Stimulated activated CD8-positive, alpha-beta memory T cell treated with anti-CD3 and anti-CD28 coated beads, Interleukin-4, amount 100 ng/mL, for 4 hours (primary cell): Measurements from ENCODE around the gene KPNA2.

Experiments used
- DNase-seq, 2 donors: peaks; one replicate each; pipeline ENCODE4 v3.0.0-alpha.2; 2020; ENCODE audit warnings: low read depth in 2 of 2, low spot score in 1 of 2

KPNA2 gene

DNA sequence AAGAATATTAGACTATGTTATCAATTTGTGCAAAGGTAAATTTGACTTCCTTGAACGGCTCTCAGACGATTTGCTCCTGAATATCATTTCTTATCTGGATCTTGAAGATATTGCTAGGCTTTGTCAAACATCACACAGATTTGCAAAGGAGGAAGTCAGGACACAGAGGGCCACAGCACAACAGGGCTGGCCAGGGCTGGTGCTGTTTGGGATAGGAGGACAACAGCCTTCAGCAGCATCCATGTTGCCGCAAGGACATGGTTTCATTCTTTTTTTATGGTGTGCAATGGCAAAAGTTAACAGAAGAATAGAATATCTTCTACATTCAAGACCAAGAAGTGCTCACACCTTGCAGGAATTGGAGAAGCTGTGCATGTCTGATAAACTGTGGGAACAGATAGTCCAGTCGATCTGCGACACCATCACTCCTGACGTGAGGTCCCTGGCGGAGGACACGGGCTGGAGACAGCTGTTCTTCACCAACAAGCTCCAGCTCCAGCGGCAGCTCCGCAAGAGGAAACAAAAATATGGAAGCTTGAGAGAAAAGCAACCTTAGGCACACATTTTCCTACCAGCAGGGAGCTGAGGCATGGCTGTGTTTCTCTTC, 59.8 kb downstream of the KPNA2 start:
- DNase-seq = no peak

DNA sequence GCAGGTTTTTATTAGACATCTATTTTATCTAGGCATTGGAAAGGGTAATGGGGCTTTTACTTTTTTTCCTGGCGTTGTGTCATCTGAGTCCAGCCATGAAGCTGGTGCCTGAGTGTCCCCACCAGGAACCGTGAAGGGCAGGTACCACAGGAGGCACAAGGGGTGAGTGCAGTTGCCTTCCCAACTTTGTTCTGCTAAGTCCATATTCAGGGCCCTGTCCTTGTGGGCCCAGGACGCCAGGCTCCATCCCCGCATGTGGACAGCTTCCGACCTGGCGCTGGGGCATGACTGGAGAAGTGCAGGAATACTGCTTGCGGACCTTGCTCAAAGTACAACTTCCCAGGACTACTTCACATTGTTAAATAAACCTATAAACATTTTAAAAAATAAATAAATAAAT, 60.6 kb downstream of the KPNA2 start:
- DNase-seq = no peak
